Chondrocyte (in vitro differentiated cells): Measurements from ENCODE around the gene ROPN1L. TPM values are rescaled to one million over a fixed set of nuclear protein-coding genes. Genes with fewer than 3 reads are reported as not detected.

ENCODE experiments used
- DNase-seq: peaks from one replicate; pipeline ENCODE4 v3.0.0; 2021; ENCODE audit warnings: mixed read lengths, low spot score
- H3K27ac Mint-ChIP-seq: one replicate; pipeline ENCODE4 v1.8.0; 2021; ENCODE audit warnings: mild to moderate bottlenecking, moderate library complexity, mixed read lengths; ENCODE audit not compliant: unreplicated experiment
- H3K27me3 Mint-ChIP-seq: 2 replicates; pipeline ENCODE4 v1.8.0; 2021; ENCODE audit warnings: low read depth, mixed read lengths
- H3K36me3 Mint-ChIP-seq: 2 replicates; pipeline ENCODE4 v1.8.0; 2021; ENCODE audit warnings: low read depth, mixed read lengths
- H3K4me1 Mint-ChIP-seq: 2 replicates; pipeline ENCODE4 v1.8.0; 2021; ENCODE audit warnings: low read depth, mild to moderate bottlenecking, mixed read lengths
- H3K4me3 Mint-ChIP-seq: one replicate; pipeline ENCODE4 v1.8.0; 2021; ENCODE audit warnings: mild to moderate bottlenecking, moderate library complexity, mixed read lengths; ENCODE audit not compliant: unreplicated experiment
- H3K9me3 Mint-ChIP-seq: 2 replicates; pipeline ENCODE4 v1.8.0; 2021; ENCODE audit warnings: low read depth, mixed read lengths
- total RNA-seq: library from RNA; stranded (reverse); gene quantifications from 3 replicates; pipeline ENCODE4 v1.2.1, GENCODE V29; 2021
- TF ChIP-seq, protein P1 (sequence below): fragments of 200-600 bp; sonication (generic); IDR thresholded peaks from 2 replicates; pipeline ENCODE4 v1.5.0; 2021; ENCODE audit warnings: antibody characterized with exemption, mild to moderate bottlenecking, moderate library complexity

ROPN1L gene
- total RNA-seq, 1 donor from 2014 or later: 0.37 TPM

DNA sequence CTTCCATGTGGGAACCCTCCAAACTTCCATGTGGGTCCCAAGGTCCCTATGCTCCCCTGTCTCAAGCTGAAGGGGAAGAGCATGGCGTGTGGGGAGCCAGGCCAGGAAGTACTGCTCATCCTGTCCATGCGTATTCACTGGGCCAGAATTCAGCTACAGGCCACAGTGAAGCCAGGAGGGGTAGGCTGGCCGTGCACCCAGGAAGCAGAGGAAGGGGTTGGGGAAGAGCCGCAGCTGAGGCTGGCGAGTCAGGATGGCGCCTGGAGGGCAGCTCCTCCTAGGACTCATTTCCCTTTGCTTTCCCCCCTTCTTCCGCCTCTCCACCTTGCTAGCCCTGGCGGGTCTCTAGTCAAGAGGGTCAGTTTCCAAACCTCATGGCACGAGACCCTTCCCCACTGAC lies 57.4 kb downstream of the ROPN1L start:
- peak; percentile 62 for DNase-seq
- peaks cover 3% of the 10 kb centered on the region for H3K27me3 Mint-ChIP-seq
- H3K36me3 Mint-ChIP-seq: no peaks in the 10 kb centered on the region
- TF ChIP-seq, protein P1, sequence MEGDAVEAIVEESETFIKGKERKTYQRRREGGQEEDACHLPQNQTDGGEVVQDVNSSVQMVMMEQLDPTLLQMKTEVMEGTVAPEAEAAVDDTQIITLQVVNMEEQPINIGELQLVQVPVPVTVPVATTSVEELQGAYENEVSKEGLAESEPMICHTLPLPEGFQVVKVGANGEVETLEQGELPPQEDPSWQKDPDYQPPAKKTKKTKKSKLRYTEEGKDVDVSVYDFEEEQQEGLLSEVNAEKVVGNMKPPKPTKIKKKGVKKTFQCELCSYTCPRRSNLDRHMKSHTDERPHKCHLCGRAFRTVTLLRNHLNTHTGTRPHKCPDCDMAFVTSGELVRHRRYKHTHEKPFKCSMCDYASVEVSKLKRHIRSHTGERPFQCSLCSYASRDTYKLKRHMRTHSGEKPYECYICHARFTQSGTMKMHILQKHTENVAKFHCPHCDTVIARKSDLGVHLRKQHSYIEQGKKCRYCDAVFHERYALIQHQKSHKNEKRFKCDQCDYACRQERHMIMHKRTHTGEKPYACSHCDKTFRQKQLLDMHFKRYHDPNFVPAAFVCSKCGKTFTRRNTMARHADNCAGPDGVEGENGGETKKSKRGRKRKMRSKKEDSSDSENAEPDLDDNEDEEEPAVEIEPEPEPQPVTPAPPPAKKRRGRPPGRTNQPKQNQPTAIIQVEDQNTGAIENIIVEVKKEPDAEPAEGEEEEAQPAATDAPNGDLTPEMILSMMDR: no peak
- H3K4me1 Mint-ChIP-seq: no peaks in the 10 kb centered on the region
- no peak overlapping the region for H3K27ac Mint-ChIP-seq
- H3K4me3 Mint-ChIP-seq: no peak overlapping the region
- H3K9me3 Mint-ChIP-seq: peaks cover 11% of the 10 kb centered on the region

DNA sequence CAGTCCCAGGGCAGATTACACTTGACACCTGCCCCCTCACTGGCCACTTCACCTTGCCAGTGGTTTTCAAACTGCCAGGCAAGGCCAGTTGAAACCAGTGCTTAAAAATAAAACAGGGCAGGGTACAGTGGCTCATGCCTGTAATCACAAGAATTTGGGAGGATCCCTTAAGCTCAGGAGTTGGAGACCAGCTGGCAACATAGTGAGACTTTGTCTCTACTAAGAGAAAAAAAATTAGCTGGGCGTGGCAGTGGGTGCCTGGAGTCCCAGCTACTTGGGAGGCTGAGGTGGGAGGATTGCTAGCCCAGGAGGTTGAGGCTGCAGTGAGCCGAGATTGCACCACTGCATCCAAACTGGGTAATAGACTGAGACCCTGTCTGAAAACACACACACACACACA lies 58.1 kb downstream of the ROPN1L start:
- Mint-ChIP-seq H3K4me1 (no peaks in the 10 kb centered on the region), H3K36me3 (no peaks in the 10 kb centered on the region), H3K4me3 (no peak overlapping the region), H3K27me3 (peaks cover 3% of the 10 kb centered on the region), H3K27ac (no peak overlapping the region), H3K9me3 (peaks cover 4% of the 10 kb centered on the region)
- TF ChIP-seq, protein P1: no peak
- DNase-seq: peak; percentile 21

DNA sequence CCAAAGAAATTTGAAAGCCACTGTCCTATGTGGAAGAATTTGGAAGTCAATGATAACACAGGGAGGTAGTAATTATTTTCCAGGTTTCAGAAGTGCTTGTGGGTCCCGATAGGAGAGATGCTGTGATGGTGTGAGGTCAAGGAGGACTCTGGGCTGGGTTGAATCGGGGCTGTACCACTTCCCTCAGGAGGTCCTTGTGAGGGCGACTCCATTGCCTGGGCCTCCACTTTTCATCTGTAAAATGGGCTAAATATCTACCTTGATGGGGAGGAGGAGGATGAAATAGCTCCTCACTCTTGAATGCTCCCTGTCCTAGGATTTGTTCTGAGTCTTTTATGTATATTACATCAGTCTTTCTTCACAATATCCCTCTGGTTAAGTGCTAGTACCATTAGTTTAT lies 59.0 kb downstream of the ROPN1L start:
- no peaks in the 10 kb centered on the region for H3K9me3 Mint-ChIP-seq
- DNase-seq: peak; percentile 27
- TF ChIP-seq, protein P1: no peak
- peaks cover 3% of the 10 kb centered on the region for H3K27me3 Mint-ChIP-seq
- H3K36me3 Mint-ChIP-seq: no peaks in the 10 kb centered on the region
- no peaks in the 10 kb centered on the region for H3K4me1 Mint-ChIP-seq
- no peak overlapping the region for H3K4me3 Mint-ChIP-seq
- no peak overlapping the region for H3K27ac Mint-ChIP-seq

DNA sequence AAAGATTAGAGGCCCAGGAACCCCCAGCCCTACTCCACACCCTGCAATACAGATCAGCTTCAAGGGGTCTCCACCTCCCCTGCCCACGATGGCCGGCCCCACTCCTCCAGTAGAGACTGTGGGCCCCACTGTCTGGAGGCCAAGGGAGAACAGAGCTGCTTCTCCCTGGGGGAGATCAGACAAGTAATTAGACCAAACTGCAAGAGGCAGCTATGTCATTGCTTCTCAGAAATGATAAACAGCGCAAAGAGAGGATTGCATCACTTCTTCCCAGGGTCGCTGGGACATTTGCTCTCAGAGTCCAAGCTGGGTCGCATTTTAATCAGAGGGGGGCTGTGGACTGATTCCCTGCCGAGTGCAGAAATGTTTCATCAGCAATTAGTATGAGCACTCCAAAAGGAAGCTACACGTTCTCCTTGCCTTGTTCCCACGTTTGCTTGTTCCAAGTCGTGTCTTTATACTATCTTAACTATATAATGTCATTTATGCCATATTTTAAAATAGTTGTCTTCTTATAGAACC lies 59.9 kb downstream of the ROPN1L start:
- Mint-ChIP-seq H3K36me3 (no peaks in the 10 kb centered on the region), H3K27me3 (peaks cover 3% of the 10 kb centered on the region), H3K4me1 (no peaks in the 10 kb centered on the region), H3K27ac (no peak overlapping the region), H3K9me3 (no peaks in the 10 kb centered on the region), H3K4me3 (no peak overlapping the region)
- TF ChIP-seq, protein P1: no peak
- DNase-seq: peak; percentile 48

DNA sequence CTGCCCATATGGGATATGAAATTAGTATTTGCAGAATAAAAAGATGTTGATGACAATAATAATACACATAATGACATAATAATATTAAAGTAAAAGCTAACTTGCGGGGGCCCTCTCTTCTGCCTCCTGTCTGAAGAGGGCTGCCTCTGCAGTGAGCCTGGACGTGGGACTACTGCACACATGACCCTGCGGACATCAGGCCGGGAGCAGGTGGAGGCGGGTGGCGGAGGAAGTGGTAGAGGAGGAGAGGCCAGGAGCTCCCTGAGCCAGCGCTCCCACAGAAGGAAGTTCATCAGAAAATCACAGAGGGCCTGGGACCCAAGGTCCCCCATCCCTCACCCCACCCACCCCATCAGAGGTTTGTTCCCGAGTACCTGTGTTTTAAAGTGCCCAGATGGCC lies 60.5 kb downstream of the ROPN1L start:
- peak; percentile 92 for DNase-seq
- Mint-ChIP-seq H3K36me3 (no peaks in the 10 kb centered on the region), H3K27me3 (peaks cover 3% of the 10 kb centered on the region), H3K9me3 (no peaks in the 10 kb centered on the region), H3K4me3 (no peak overlapping the region), H3K27ac (no peak overlapping the region), H3K4me1 (no peaks in the 10 kb centered on the region)
- TF ChIP-seq, protein P1: peak; percentile 9
